B cell (primary cell): ENCODE data around the gene YIPF2.
"Not testable (repeated sequence)": the region's sequence is repeated elsewhere in the genome, so short reads cannot be mapped to it uniquely, and the experiment has no call there.

Source experiments
- EZH2 ChIP-seq: IDR thresholded peaks from 2 replicates; pipeline ENCODE4 v1.6.1; 2012; ENCODE audit warnings: borderline replicate concordance, low read depth, mild to moderate bottlenecking, moderate library complexity, low read length; ENCODE audit not compliant: insufficient read depth, poor library complexity, severe bottlenecking
- TF ChIP-seq, protein P1 (sequence below): fragments of 200-600 bp; IDR thresholded peaks from one replicate; pipeline ENCODE4 v1.8.0; 2022; ENCODE audit warnings: antibody characterized with exemption, mild to moderate bottlenecking

DNA sequence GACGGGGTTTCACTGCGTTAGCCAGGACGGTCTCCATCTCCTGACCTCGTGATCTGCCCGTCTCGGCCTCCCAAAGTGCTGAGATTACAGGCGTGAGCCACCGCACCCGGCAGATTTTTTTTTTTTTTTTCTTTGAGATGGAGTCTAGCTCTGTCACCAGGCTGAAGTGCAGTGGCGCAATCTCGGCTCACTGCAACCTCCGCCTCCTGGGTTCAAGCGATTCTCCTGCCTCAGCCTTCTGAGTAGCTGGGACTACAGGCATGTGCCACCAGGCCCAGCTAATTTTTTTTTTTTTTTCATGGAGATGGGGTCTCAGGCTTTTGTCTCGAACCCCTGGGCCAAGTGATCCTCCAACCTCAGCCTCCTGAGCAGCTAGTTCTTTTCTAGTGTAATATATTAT lies 13.2 kb upstream of the YIPF2 start:
- TF ChIP-seq, protein P1, sequence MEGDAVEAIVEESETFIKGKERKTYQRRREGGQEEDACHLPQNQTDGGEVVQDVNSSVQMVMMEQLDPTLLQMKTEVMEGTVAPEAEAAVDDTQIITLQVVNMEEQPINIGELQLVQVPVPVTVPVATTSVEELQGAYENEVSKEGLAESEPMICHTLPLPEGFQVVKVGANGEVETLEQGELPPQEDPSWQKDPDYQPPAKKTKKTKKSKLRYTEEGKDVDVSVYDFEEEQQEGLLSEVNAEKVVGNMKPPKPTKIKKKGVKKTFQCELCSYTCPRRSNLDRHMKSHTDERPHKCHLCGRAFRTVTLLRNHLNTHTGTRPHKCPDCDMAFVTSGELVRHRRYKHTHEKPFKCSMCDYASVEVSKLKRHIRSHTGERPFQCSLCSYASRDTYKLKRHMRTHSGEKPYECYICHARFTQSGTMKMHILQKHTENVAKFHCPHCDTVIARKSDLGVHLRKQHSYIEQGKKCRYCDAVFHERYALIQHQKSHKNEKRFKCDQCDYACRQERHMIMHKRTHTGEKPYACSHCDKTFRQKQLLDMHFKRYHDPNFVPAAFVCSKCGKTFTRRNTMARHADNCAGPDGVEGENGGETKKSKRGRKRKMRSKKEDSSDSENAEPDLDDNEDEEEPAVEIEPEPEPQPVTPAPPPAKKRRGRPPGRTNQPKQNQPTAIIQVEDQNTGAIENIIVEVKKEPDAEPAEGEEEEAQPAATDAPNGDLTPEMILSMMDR: not testable (repeated sequence)
- not testable (repeated sequence) for TF ChIP-seq EZH2
